NT2/D1 (cell line): Measurements from ENCODE around the gene HNRNPR.

Source experiments
- SUZ12 ChIP-seq: IDR thresholded peaks from 2 replicates; pipeline ENCODE4 v1.6.1; 2011; ENCODE audit not compliant: insufficient read length, insufficient read depth; ENCODE audit errors: extremely low read depth
- YY1 ChIP-seq: IDR thresholded peaks from 2 replicates; pipeline ENCODE4 v1.6.1; 2011; ENCODE audit not compliant: insufficient read length, insufficient read depth
- ZNF274 ChIP-seq: IDR thresholded peaks from 2 replicates; pipeline ENCODE4 v1.6.1; 2011; ENCODE audit warnings: mild to moderate bottlenecking, low read depth, low read length

- TF ChIP-seq YY1, result no peak
- TF ChIP-seq ZNF274, result no peak
- no peak for TF ChIP-seq SUZ12
Measured at GRCh38 chr1:23381233-23381885, 37.3 kb upstream of the HNRNPR start.
